ENCODE results near the gene TTYH3.

GRCh38 chr7:2687338-2687869 is 55.6 kb downstream of the TTYH3 start:
- peak; percentile 93 for TF ChIP-seq EZH2 (IDR thresholded peaks at IDR 0.05; ENCODE audit: low read length)
- TF ChIP-seq CTCF (optimal IDR thresholded peaks at IDR 0.05 in 1 of 3, IDR thresholded peaks at IDR 0.05 in 1 of 3, conservative IDR thresholded peaks at IDR 0.05 in 1 of 3; ENCODE audit: extremely low read depth in 1 of 3, insufficient read depth in 2 of 3, low read length in 3 of 3): no peak
